ENCODE data around the gene TSC2. TPM values are rescaled to one million over a fixed set of nuclear protein-coding genes. Genes with fewer than 3 reads are reported as not detected.

The TSC2 gene
- total RNA-seq (2014; rRNA removed; shearing (Covaris generic); ENCODE audit: low replicate concordance): 24.1 and 64.4 TPM in 2 replicates

DNA sequence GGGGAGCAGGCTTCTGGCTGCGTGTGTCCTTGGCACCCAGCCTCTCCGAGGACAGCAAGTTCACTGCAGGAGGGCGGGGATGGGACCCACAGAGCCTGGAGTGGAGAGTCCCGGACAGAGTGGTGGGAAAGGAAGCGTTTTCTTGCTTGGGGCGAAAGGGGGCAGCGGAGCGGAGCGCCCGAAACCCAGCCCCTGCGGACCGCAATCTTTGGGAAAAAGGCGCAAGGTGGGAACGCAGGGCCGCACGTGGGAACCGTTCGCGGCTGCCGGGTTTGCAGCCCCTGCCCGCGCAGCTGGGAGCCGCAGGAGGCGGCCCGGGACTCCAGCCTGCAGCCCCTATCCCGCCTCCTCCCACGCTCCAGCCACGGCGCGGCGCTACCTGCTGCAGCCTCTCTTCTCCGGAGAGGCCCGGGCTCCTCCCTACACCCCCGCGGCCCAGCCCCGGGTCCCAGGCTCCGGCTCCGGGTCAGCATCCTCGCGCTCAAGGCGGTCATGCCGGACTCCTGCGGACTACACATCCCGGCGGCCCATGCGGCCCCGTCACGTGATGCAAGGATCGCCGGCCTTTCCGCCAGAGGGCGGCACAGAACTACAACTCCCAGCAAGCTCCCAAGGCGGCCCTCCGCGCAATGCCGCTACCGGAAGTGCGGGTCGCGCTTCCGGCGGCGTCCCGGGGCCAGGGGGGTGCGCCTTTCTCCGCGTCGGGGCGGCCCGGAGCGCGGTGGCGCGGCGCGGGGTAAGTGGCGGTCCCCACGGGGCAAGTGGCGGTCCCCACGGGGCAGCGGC, at the start of gene TSC2, which contains the start of gene NTHL1:
Gene TSC2, plus strand, starts transcription at position 656 of the 786 bp plus-strand sequence. CDS start 631 bp downstream, outside the sequence.
Gene NTHL1, minus strand, starts transcription at position 505 of the 786 bp plus-strand sequence. Its CDS starts 11 bp downstream, at position 494.
- Histone ChIP-seq H3K27me3 (no peaks in the 10 kb centered on the region), H3K4me3 (peak within 1 kb of the TSS; percentile 84), H3K36me3 (peaks cover 44% of the 10 kb centered on the region), H3K9me3 (no peaks in the 10 kb centered on the region)
- DNase-seq: peak; percentile 98

DNA sequence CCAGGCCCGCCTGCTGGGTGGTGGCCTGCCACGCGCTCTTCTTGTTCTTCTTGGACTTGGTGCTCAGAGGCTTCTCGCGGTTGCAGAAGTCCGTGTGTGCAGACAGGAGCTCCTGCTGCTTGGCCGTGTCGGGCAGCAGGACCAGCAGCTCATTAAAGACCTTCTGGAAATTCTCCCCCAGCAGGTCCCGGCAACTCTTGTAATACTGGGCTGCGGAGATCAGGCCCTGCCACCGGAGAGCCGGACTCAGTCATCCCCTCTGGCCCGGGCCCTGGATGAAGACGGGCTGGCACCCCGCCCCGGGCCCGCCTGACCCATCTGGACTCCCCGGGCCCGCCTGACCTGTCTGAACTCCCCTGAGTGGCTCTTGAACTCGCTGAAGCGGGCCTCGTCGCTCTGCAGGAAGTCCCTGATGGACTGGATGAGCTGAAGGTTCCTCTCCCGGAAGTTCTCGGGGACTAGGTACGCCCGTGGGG, 49.4 kb upstream of the TSC2 start:
- DNase-seq: no peak
- Histone ChIP-seq H3K36me3 (peaks cover 79% of the 10 kb centered on the region), H3K27me3 (no peaks in the 10 kb centered on the region), H3K4me3 (no peak overlapping the region), H3K9me3 (no peaks in the 10 kb centered on the region)

DNA sequence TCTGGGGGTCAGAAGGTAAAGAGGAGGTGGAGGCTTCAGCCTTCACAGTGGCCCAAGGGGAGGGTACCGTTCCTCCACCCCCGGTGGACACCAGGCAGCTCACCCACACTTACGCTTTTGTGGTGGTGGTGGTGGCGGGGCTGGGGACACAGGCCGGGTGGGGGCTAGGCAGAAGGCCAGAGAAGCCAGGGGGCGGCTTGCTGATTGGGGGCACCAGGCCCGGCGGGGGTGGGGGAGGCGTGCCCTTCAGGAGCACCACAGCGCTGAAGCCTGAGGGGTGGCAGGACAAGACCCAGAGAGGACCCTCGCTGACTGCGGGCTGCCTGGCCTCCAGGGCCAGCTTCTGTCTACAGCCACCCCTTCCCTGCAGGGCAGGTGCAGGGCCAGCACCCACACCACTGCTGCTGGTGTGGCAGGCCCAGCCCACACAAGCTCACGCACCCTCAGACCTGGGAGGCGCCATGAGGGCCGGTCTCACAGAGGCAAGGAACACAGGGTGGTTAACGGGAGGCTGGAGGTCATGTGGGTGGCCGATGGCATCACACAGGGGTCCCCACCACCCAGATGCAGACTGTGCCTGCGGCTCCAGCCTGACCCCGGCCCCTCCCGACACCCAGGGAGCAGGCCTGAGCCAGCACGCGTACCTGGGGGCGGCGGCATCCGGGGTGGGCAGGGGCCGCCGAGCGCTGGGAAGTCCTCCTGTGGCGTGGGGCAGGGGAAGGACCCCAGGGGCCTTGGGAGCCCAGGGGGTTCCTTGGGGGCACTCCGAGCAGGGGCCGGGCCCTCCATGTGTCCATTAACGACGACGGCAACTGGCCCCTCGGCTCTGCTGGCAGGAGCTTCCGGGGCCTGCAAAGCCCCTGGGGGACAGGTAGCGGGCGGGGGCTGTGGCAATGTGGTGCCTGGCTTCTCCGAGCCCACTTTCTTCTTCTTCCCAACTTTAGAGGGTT, 48.7 kb upstream of the TSC2 start:
- Histone ChIP-seq H3K36me3 (peaks cover 86% of the 10 kb centered on the region), H3K27me3 (no peaks in the 10 kb centered on the region)
- no peak for DNase-seq

DNA sequence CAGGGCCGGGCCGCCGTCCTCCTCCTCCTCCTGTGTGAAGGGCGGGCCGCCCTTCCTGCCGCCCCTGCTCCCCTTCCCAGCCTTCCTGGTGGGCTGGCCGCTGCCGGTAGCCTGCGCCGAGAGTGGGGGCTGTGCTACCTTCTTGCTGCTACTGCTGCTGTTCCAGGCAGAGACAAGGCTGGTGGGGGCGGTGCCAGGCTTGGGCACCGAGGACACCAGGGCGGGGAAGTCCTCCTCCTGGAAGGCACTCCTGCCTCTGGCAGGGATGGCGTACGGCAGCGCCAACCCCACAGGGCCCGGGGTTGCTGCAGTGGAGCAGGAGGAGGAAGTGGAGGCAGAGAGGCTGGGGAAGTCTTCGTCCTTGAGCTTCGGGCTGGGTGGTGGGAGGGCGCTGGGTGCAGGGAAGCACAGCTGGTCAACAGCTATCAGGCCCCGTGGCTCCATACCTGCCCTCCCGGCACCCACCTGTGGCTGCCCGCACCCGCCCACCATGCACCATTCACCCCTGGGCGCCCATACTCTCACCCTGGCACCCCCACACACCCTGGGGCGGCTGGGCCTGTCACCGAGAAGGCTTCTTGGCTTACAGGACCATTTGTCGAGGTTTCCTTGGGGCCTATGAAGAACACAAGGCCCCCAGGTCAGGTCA, 47.8 kb upstream of the TSC2 start:
- Histone ChIP-seq H3K27me3 (no peaks in the 10 kb centered on the region), H3K36me3 (peaks cover 94% of the 10 kb centered on the region), H3K4me3 (no peak overlapping the region), H3K9me3 (no peaks in the 10 kb centered on the region)
- no peak for DNase-seq

More for the DNA sequence above, 48.7 kb upstream of the TSC2 start:
- Histone ChIP-seq H3K9me3 (no peaks in the 10 kb centered on the region), H3K4me3 (no peak overlapping the region)

DNA sequence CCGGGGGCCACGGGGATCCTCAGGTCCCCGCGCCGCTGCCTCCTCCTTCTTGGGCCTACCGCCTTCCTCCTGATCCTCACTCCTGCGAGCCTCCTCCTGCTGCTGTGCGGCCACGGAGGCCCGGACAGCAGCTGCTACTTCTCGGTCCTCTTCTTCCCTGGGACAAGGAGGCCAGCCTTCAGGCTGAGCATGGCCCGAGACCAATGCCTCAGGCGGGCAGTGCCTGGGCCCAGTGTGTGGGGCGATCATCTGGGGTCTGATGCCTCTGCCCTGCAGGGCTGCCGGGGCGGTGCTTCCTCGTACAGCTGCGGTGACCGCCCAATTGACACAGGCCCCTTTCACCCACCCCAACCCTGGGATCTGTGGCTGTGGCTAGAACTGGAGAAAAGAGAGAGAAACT, 46.8 kb upstream of the TSC2 start:
- no peak overlapping the region for H3K4me3 ChIP-seq
- H3K36me3 ChIP-seq: peaks cover 96% of the 10 kb centered on the region
- no peaks in the 10 kb centered on the region for H3K9me3 ChIP-seq
- no peak for DNase-seq
- H3K27me3 ChIP-seq: no peaks in the 10 kb centered on the region

DNA sequence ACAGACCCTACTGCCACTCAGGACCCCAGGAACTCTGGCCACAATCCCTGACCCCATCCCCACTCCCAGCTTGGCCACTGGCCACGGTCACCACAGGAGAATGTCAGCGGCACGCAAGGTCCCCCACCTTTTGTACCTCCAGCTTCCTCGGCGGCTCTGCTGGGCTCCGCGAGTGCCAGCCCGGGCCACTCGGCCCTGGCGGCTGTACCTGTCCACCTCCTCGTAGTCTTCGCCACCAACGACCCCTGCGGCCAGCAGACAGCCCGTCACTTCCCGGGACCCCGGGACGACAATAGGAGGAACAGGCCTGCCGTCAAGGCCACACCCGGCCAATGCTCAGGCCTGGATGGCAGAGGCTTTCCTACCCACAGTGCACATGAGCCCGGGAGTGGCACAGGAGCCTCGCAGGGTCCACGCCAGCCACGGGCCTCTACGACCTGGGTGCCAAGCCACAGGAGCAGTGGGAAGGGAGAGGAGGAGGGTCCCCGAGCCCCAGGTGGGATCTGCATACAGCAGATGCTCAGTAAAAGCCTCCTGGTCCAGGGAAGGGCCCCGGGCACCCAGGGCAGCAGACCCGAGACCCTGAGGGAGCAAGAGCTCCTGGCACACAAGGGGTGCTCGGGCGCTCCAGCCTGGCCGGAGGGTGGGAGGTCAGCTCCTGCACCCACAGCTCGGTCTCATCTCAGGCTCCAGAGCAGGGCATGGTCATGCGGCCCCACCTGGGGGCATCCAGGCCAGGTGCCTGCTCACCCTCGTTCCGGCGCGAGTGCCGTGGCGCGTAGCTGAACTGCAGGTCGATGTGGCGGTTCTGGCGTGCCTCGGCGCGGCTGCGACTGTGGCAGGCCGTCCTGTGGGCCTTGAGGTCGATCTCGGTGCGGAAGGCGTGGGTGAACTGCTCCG, 46.1 kb upstream of the TSC2 start:
- Histone ChIP-seq H3K9me3 (no peaks in the 10 kb centered on the region), H3K27me3 (no peaks in the 10 kb centered on the region), H3K36me3 (peaks cover 95% of the 10 kb centered on the region), H3K4me3 (no peak overlapping the region)
- no peak for DNase-seq

DNA sequence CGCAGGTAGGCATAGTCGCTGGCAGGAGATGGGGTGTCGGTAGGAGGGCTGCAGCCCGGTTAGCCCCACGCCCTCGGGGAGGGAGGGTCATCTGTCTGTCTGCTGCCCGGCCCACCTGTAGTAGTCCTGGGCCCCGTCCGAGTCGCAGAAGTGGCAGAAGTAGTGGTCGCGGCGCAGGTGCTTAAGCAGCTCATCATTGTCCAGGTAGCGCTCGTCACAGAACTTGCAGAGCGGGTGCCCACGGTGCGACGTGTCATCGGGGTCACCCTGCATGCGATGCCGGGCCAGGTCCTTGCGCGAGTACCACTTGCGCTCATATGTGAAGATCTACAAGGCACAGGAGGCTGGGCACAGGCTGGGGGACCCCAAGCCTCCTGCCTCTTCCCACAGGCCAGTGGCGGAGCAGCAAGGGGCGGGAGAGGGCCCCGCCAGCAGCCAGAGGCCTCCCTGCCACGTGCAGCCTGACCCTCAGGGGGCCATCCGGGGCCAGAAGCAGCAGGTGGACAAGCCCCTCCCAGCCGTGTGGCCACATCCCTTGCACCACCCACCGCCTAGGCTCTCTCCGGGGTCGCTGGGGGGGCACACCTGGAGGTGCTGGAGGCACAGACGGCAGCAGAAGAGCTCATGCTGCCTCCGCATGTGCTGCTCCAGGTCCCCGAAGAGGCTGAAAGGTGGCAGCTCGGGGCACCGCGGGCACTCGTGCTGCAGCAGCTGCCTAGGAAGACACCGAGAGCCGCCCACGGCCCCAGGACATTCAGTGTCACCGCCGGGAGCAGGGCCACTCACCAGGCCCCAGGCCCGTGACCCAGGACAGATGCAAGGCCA, 45.2 kb upstream of the TSC2 start:
- Histone ChIP-seq H3K4me3 (no peak overlapping the region), H3K36me3 (peaks cover 96% of the 10 kb centered on the region)
- DNase-seq: no peak

DNA sequence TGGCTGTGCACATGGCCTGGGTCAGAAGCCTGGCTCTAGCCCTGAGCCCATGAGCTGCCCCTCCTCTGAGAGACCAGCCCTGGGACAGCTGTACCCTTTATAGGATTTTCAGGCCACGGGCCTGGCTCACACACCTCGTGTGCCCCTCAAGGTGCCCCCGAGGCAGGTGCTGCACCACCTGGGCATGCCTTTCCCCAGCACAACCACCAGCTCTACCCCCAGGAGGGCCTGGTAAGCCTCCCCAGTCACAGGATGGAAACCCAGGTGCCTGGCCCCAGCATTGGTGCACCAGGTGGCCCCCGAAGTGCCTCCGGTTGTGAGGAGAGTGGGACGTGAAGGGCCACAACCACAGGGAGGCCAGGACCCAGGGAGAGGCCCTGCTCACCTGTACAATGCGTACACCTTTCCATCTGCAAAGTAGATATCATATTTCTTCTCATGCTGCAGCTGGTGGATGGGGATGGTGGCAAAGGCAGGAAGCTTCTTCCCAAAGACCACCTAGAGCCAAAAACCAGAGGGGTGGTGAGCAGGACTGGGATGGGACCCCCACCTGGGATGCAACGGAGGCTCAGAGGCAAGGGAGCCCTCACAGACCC, 44.5 kb upstream of the TSC2 start:
- H3K27me3 ChIP-seq: no peaks in the 10 kb centered on the region
- H3K9me3 ChIP-seq: no peaks in the 10 kb centered on the region
- no peak overlapping the region for H3K4me3 ChIP-seq
- DNase-seq: no peak
- peaks cover 98% of the 10 kb centered on the region for H3K36me3 ChIP-seq

More for the DNA sequence above, 45.2 kb upstream of the TSC2 start:
- Histone ChIP-seq H3K9me3 (no peaks in the 10 kb centered on the region), H3K27me3 (no peaks in the 10 kb centered on the region)

DNA sequence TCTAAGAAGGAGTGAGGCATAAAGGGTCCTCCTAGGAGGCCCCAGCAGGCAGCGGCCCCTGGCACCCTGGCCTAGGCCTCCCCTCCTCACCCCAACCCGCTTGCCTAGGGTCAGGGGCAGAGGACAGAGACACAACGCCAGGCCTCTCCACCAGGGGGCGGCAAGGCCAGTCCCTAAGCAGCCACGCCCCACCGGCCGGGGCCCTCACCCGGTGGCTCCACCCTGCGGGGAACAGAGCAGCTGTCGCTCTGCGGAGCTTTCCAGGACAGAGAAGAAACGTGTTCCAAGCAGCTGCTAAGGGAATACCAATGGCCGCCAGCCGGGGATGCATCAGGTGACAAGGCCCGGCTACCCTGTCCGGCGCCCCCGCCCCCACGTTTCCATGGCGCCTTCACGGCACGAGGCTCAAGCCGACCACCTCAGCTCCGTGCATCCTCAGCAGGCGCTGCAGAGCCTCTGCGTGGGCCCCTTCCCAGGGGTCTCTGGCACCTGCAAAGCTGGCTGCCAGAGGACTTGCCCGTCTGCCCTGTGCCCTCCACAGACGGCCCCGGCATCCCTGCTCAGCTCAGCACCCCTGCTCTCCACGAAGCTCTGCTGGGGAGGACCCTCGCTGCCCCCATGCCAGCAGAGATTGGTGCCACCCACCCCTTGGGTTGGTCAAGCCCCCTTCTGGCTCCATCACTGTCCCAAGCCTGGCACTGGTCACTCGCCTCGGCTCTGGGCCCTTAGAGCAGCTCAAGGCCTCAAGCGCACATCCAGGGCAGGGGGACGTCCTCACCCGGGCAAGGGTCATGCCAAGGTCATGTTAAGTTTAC, 43.8 kb upstream of the TSC2 start:
- no peaks in the 10 kb centered on the region for H3K27me3 ChIP-seq
- H3K4me3 ChIP-seq: no peak overlapping the region
- H3K9me3 ChIP-seq: no peaks in the 10 kb centered on the region
- peaks cover 98% of the 10 kb centered on the region for H3K36me3 ChIP-seq
- DNase-seq: peak; percentile 86

DNA sequence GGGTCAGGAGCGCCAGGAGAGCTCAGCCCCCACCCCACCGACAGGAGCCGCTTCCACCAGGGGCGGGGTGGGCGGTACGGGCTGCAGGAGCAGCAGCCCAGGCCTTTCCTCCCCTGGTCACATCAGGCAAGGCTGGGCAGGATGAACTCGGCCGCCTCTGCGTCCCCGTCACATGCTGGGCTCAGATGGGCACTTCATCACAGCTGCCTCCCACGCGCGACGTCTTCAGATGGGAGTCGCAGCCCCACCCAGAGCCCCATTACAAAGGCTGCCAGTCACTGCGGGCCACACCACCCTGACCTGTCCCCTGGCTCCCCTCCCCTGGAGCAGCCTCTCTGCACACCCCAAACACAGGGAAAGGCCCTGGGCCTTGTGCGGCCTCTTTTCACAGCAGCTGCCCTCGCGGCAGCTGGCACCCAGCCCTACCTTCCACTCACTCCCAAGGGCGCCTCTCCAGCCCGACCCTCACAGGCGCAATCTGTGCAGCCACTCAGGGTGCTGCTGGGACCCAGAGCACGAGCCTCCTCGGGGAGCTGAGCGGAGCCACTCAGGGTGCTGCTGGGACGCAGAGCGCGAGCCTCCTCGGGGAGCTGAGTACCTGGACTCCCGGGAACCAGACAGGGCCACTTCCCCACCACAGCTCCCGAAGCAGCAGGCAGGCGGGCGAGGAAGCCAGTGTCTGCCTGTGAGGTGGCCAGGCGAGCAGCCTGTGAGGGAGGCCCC, 42.8 kb upstream of the TSC2 start:
- H3K27me3 ChIP-seq: no peaks in the 10 kb centered on the region
- no peak for DNase-seq
- no peak overlapping the region for H3K4me3 ChIP-seq
- H3K9me3 ChIP-seq: no peaks in the 10 kb centered on the region
- H3K36me3 ChIP-seq: peaks cover 92% of the 10 kb centered on the region

DNA sequence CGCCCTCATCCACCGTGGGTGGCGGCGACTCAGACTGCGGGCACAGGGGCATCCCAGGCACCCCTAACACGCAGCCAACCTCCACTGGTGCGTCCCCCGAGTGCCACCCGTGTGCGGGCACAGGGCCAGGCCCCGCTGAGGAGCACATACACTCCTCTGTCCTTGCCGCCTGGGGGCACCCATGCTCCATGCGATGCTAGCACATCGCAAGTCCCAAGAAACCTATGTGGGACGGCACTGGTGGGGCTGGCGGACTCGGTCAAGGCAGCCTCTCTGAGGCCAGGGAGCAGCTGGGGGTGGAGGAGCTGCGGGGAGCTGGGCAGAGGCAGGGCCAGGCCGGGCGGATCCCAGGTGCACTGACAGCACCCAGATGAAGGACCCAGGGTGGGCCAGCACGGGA, 42.1 kb upstream of the TSC2 start:
- Histone ChIP-seq H3K36me3 (peaks cover 86% of the 10 kb centered on the region), H3K9me3 (no peaks in the 10 kb centered on the region), H3K4me3 (no peak overlapping the region), H3K27me3 (no peaks in the 10 kb centered on the region)
- DNase-seq: no peak

DNA sequence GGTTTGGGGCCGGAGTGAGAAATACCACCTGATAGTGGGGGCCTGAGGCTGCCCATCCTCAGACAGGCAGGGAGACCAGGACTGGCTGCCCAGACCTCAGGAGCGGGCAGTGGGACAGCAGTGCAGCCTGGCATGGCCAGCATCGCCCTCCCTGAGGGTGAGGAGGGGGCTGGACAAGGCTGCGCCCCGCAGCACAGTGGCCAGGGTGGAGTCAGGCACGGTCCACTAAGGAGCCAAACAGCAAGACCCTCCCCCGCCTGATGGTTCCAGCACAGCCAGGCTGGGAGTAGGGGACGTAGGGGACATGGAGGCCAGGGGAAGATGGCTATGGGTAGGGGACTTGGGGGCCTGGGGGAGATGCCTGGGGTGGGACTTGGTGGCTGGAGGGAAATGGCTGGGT, 41.5 kb upstream of the TSC2 start:
- Histone ChIP-seq H3K4me3 (no peak overlapping the region), H3K9me3 (no peaks in the 10 kb centered on the region), H3K36me3 (peaks cover 80% of the 10 kb centered on the region), H3K27me3 (no peaks in the 10 kb centered on the region)
- DNase-seq: no peak

DNA sequence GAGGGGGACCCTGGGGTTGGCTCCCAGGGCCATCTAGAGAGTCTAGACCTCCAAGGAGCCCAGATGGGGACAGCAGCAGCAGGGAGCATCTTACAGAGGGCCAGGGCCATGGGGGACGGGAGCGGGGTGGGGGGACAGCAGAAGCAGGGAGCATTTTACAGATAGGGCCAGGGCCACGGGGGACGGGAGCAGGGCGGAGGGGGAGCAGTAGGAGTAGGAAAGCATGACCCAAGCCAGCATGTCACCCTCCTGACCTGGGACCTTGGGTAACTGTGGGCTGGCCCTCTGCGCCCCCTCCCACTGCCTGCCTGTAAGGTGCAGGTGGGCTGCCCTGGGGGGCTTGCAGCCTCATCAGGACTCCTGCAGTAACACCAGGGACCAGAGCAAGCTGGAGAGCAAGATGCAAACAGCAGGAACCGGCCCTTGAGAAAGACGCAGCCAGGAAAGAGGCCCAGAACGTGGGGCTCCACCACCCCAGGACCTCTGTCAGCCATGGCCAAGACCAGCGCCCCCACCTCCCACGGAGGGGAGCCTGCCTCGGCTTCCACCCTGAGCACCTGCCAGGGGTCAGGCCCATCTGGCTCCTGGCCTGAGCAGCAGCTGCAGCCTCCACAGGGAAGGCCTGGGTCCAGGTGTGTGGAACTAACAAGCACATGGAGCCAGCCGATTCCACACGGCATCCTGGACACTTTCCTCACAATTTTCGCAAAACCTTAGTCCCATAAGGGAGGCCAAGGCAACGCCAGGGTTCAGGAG, 40.5 kb upstream of the TSC2 start:
- H3K9me3 ChIP-seq: no peaks in the 10 kb centered on the region
- H3K4me3 ChIP-seq: peak overlapping the region; percentile 82
- peaks cover 70% of the 10 kb centered on the region for H3K36me3 ChIP-seq
- DNase-seq: no peak
- no peaks in the 10 kb centered on the region for H3K27me3 ChIP-seq
